Measurements from ENCODE around the gene FAM98B. TPM values are rescaled to one million over a fixed set of nuclear protein-coding genes. Genes with fewer than 3 reads are reported as not detected.
A peak's percentile ranks its signal among the peaks of the same experiment; 100 is the strongest.

FAM98B gene
- 31.9 and 33.2 TPM in 2 replicates for polyA plus RNA-seq (2013)

- Histone ChIP-seq H4K8ac (ENCODE audit: low read depth, low read length) (peak within 1 kb of the TSS; percentile 100), H4K12ac (ENCODE audit: low read depth, low read length) (peak within 1 kb of the TSS; percentile 99), H2BK120ac (ENCODE audit: insufficient read depth, low read length, poor library complexity) (peak within 1 kb of the TSS; percentile 99), H2BK5ac (ENCODE audit: low read depth, low read length, poor library complexity) (peak within 1 kb of the TSS; percentile 95), H2BK12ac (ENCODE audit: low read length) (no peak within 1 kb of the TSS), H3K18ac (ENCODE audit: low read length) (peak within 1 kb of the TSS; percentile 96), H3K27ac (ENCODE audit: low read depth, low read length) (peak within 1 kb of the TSS; percentile 95), H2AK5ac (ENCODE audit: low read length) (peak within 1 kb of the TSS; percentile 57), H3K9ac (ENCODE audit: low read length) (peak within 1 kb of the TSS; percentile 79), H3K4ac (ENCODE audit: low read depth, low read length) (peak within 1 kb of the TSS; percentile 92), H3K4me2 (ENCODE audit: low read length) (peak within 1 kb of the TSS; percentile 89), H3K36me3 (ENCODE audit: control insufficient read depth in 1 of 2, insufficient read depth in 2 of 2, low read length in 2 of 2) (peaks cover under 1 to 3% of the 10 kb centered on the region in 2 experiments), H3K27me3 (ENCODE audit: insufficient read depth, low read length) (no peaks in the 10 kb centered on the region), H3K79me1 (ENCODE audit: low read length) (peaks cover 4% of the 10 kb centered on the region), H4K91ac (ENCODE audit: low read depth, low read length) (peak within 1 kb of the TSS; percentile 96), H3K14ac (ENCODE audit: low read length) (peak within 1 kb of the TSS; percentile 99), H2AFZ (ENCODE audit: insufficient read depth, low read length, poor library complexity) (peak within 1 kb of the TSS; percentile 99), H3K4me3 (ENCODE audit: low read depth, low read length) (peak within 1 kb of the TSS; percentile 84), H3K4me1 (ENCODE audit: control insufficient read depth in 1 of 2, insufficient read depth in 2 of 2, low read length in 2 of 2) (peaks cover 5 to 17% of the 10 kb centered on the region in 2 experiments), H3K23ac (ENCODE audit: low read length) (no peak within 1 kb of the TSS), H3K9me3 (ENCODE audit: insufficient read depth, low read depth, low read length) (no peaks in the 10 kb centered on the region), H3K79me2 (ENCODE audit: control insufficient read depth, insufficient read depth, low read length, poor library complexity) (peaks cover 14% of the 10 kb centered on the region)
- WGBS (ENCODE audit: extremely low coverage, insufficient coverage, insufficient read length): no CpG with 5 or more reads among the region's 49 CpGs
- DNase-seq: peak; percentile 96 to 99
Measured at GRCh38 chr15:38453971-38454695, at the start of gene FAM98B. Gene FAM98B (plus strand): TSS chr15:38454127. CDS start chr15:38454162, 35 bp downstream.

- DNase-seq: no peak
- Histone ChIP-seq H2BK5ac (ENCODE audit: low read depth, low read length, poor library complexity) (no peak overlapping the region), H3K27me3 (ENCODE audit: insufficient read depth, low read length) (no peaks in the 10 kb centered on the region), H3K4me1 (ENCODE audit: control insufficient read depth in 1 of 2, insufficient read depth in 2 of 2, low read length in 2 of 2) (no peaks in the 10 kb centered on the region), H3K9ac (ENCODE audit: low read length) (no peak overlapping the region), H4K12ac (ENCODE audit: low read depth, low read length) (no peak overlapping the region), H3K27ac (ENCODE audit: low read depth, low read length) (no peak overlapping the region), H3K36me3 (ENCODE audit: control insufficient read depth in 1 of 2, insufficient read depth in 2 of 2, low read length in 2 of 2) (no peaks in the 10 kb centered on the region), H2BK12ac (ENCODE audit: low read length) (no peak overlapping the region), H3K18ac (ENCODE audit: low read length) (no peak overlapping the region), H4K8ac (ENCODE audit: low read depth, low read length) (no peak overlapping the region), H3K14ac (ENCODE audit: low read length) (no peak overlapping the region), H2BK120ac (ENCODE audit: insufficient read depth, low read length, poor library complexity) (no peak overlapping the region), H3K9me3 (ENCODE audit: insufficient read depth, low read depth, low read length) (no peaks in the 10 kb centered on the region), H2AFZ (ENCODE audit: insufficient read depth, low read length, poor library complexity) (no peak overlapping the region), H3K4ac (ENCODE audit: low read depth, low read length) (no peak overlapping the region), H3K4me3 (ENCODE audit: low read depth, low read length) (no peak overlapping the region), H3K4me2 (ENCODE audit: low read length) (no peak overlapping the region), H3K79me1 (ENCODE audit: low read length) (no peaks in the 10 kb centered on the region), H3K79me2 (ENCODE audit: control insufficient read depth, insufficient read depth, low read length, poor library complexity) (no peaks in the 10 kb centered on the region), H4K91ac (ENCODE audit: low read depth, low read length) (no peak overlapping the region), H2AK5ac (ENCODE audit: low read length) (no peak overlapping the region), H3K23ac (ENCODE audit: low read length) (no peak overlapping the region)
- WGBS (ENCODE audit: extremely low coverage, insufficient coverage, insufficient read length): no CpG with 5 or more reads among the region's 7 CpGs
Measured at GRCh38 chr15:38406436-38406835, 47.5 kb upstream of the FAM98B start.

GRCh38 chr15:38408576-38408975 is 45.4 kb upstream of the FAM98B start:
- H3K4me1 ChIP-seq (ENCODE audit: control insufficient read depth in 1 of 2, insufficient read depth in 2 of 2, low read length in 2 of 2): peaks cover 0 to 6% of the 10 kb centered on the region in 2 experiments
- WGBS (ENCODE audit: extremely low coverage, insufficient coverage, insufficient read length): no CpG with 5 or more reads among the region's 4 CpGs
- no peak for DNase-seq
- H3K18ac ChIP-seq (ENCODE audit: low read length): no peak overlapping the region
- H3K4me3 ChIP-seq (ENCODE audit: low read depth, low read length): no peak overlapping the region
- H2BK12ac ChIP-seq (ENCODE audit: low read length): no peak overlapping the region
- no peak overlapping the region for H4K8ac ChIP-seq (ENCODE audit: low read depth, low read length)
- H4K12ac ChIP-seq (ENCODE audit: low read depth, low read length): no peak overlapping the region
- no peaks in the 10 kb centered on the region for H3K79me2 ChIP-seq (ENCODE audit: control insufficient read depth, insufficient read depth, low read length, poor library complexity)
- no peak overlapping the region for H3K9ac ChIP-seq (ENCODE audit: low read length)
- no peak overlapping the region for H2AFZ ChIP-seq (ENCODE audit: insufficient read depth, low read length, poor library complexity)
- H3K4me2 ChIP-seq (ENCODE audit: low read length): no peak overlapping the region
- no peak overlapping the region for H2BK5ac ChIP-seq (ENCODE audit: low read depth, low read length, poor library complexity)
- H3K4ac ChIP-seq (ENCODE audit: low read depth, low read length): no peak overlapping the region
- no peak overlapping the region for H3K27ac ChIP-seq (ENCODE audit: low read depth, low read length)
- H3K23ac ChIP-seq (ENCODE audit: low read length): no peak overlapping the region
- no peak overlapping the region for H2BK120ac ChIP-seq (ENCODE audit: insufficient read depth, low read length, poor library complexity)
- no peak overlapping the region for H3K14ac ChIP-seq (ENCODE audit: low read length)
- no peaks in the 10 kb centered on the region for H3K36me3 ChIP-seq (ENCODE audit: control insufficient read depth in 1 of 2, insufficient read depth in 2 of 2, low read length in 2 of 2)
- no peak overlapping the region for H4K91ac ChIP-seq (ENCODE audit: low read depth, low read length)
- H3K27me3 ChIP-seq (ENCODE audit: insufficient read depth, low read length): no peaks in the 10 kb centered on the region
- H2AK5ac ChIP-seq (ENCODE audit: low read length): no peak overlapping the region
- H3K79me1 ChIP-seq (ENCODE audit: low read length): no peaks in the 10 kb centered on the region
- no peaks in the 10 kb centered on the region for H3K9me3 ChIP-seq (ENCODE audit: insufficient read depth, low read depth, low read length)

- Histone ChIP-seq H3K4me2 (ENCODE audit: low read length) (no peak overlapping the region), H3K36me3 (ENCODE audit: control insufficient read depth in 1 of 2, insufficient read depth in 2 of 2, low read length in 2 of 2) (no peaks in the 10 kb centered on the region), H3K14ac (ENCODE audit: low read length) (no peak overlapping the region), H2BK120ac (ENCODE audit: insufficient read depth, low read length, poor library complexity) (no peak overlapping the region), H3K79me1 (ENCODE audit: low read length) (no peaks in the 10 kb centered on the region), H3K27ac (ENCODE audit: low read depth, low read length) (no peak overlapping the region), H3K9ac (ENCODE audit: low read length) (no peak overlapping the region), H3K18ac (ENCODE audit: low read length) (no peak overlapping the region), H3K23ac (ENCODE audit: low read length) (peak overlapping the region; percentile 66), H3K4me3 (ENCODE audit: low read depth, low read length) (no peak overlapping the region), H2BK5ac (ENCODE audit: low read depth, low read length, poor library complexity) (no peak overlapping the region), H3K27me3 (ENCODE audit: insufficient read depth, low read length) (no peaks in the 10 kb centered on the region), H2BK12ac (ENCODE audit: low read length) (no peak overlapping the region), H4K91ac (ENCODE audit: low read depth, low read length) (no peak overlapping the region), H3K9me3 (ENCODE audit: insufficient read depth, low read depth, low read length) (no peaks in the 10 kb centered on the region), H4K8ac (ENCODE audit: low read depth, low read length) (no peak overlapping the region), H3K79me2 (ENCODE audit: control insufficient read depth, insufficient read depth, low read length, poor library complexity) (no peaks in the 10 kb centered on the region), H2AK5ac (ENCODE audit: low read length) (no peak overlapping the region), H2AFZ (ENCODE audit: insufficient read depth, low read length, poor library complexity) (no peak overlapping the region), H4K12ac (ENCODE audit: low read depth, low read length) (no peak overlapping the region), H3K4me1 (ENCODE audit: control insufficient read depth in 1 of 2, insufficient read depth in 2 of 2, low read length in 2 of 2) (peaks cover 0 to 6% of the 10 kb centered on the region in 2 experiments), H3K4ac (ENCODE audit: low read depth, low read length) (no peak overlapping the region)
- no CpG with 5 or more reads among the region's 3 CpGs for WGBS (ENCODE audit: extremely low coverage, insufficient coverage, insufficient read length)
- DNase-seq: no peak
Measured at GRCh38 chr15:38411902-38412301, 42.0 kb upstream of the FAM98B start.
